ENCODE measurements around the gene GON7.
A peak's percentile ranks its signal among the peaks of the same experiment; 100 is the strongest.

Gene GON7

GRCh38 chr14:93206793-93207467 lies at the start of gene GON7, which contains the start of gene UBR7:
Gene GON7 (minus strand): TSS chr14:93207065. CDS start chr14:93207037, 28 bp downstream.
Gene UBR7 (plus strand): TSS chr14:93207256. CDS start chr14:93207292, 36 bp downstream.
- TF ChIP-seq CTCF (IDR thresholded peaks at IDR 0.05) = peak; percentile 42
- Histone ChIP-seq H3K4me2 (ENCODE audit: low read length) (peak within 1 kb of the TSS; percentile 79), H3K27ac (peak within 1 kb of the TSS; percentile 77), H3K79me2 (peaks cover 5% of the 10 kb centered on the region), H3K4me3 (ENCODE audit: low read depth, low read length) (peak within 1 kb of the TSS; percentile 80), H3K4me1 (no peaks in the 10 kb centered on the region), H3K36me3 (ENCODE audit: control insufficient read depth, insufficient read depth, low read length) (no peaks in the 10 kb centered on the region), H3K9me3 (ENCODE audit: control insufficient read depth, low read length) (no peaks in the 10 kb centered on the region), H3K27me3 (ENCODE audit: control insufficient read depth, insufficient read depth, low read length) (no peaks in the 10 kb centered on the region), H2AFZ (peak within 1 kb of the TSS; percentile 92), H3K9ac (peak within 1 kb of the TSS; percentile 32)

GRCh38 chr14:93249128-93249831 lies 42.4 kb upstream of the GON7 start:
- no peaks in the 10 kb centered on the region for H3K79me2 ChIP-seq
- H3K4me1 ChIP-seq = no peaks in the 10 kb centered on the region
- H3K27ac ChIP-seq = no peak overlapping the region
- peak overlapping the region; percentile 15 for H3K4me2 ChIP-seq (ENCODE audit: low read length)
- H3K36me3 ChIP-seq (ENCODE audit: control insufficient read depth, insufficient read depth, low read length) = no peaks in the 10 kb centered on the region
- no peak overlapping the region for H3K9ac ChIP-seq
- TF ChIP-seq CTCF (IDR thresholded peaks at IDR 0.05) = no peak
- H3K9me3 ChIP-seq (ENCODE audit: control insufficient read depth, low read length) = no peaks in the 10 kb centered on the region
- H3K4me3 ChIP-seq (ENCODE audit: low read depth, low read length) = peak overlapping the region; percentile 30
- H2AFZ ChIP-seq = no peak overlapping the region
- no peaks in the 10 kb centered on the region for H3K27me3 ChIP-seq (ENCODE audit: control insufficient read depth, insufficient read depth, low read length)

GRCh38 chr14:93246534-93246933 lies 39.7 kb upstream of the GON7 start:
- Histone ChIP-seq H2AFZ (no peak overlapping the region), H3K4me3 (ENCODE audit: low read depth, low read length) (no peak overlapping the region), H3K27me3 (ENCODE audit: control insufficient read depth, insufficient read depth, low read length) (no peaks in the 10 kb centered on the region), H3K4me1 (no peaks in the 10 kb centered on the region), H3K9me3 (ENCODE audit: control insufficient read depth, low read length) (no peaks in the 10 kb centered on the region), H3K4me2 (ENCODE audit: low read length) (no peak overlapping the region), H3K36me3 (ENCODE audit: control insufficient read depth, insufficient read depth, low read length) (no peaks in the 10 kb centered on the region), H3K9ac (no peak overlapping the region), H3K79me2 (no peaks in the 10 kb centered on the region), H3K27ac (no peak overlapping the region)
- no peak for TF ChIP-seq CTCF (IDR thresholded peaks at IDR 0.05)

- no peaks in the 10 kb centered on the region for H3K4me1 ChIP-seq
- TF ChIP-seq CTCF (IDR thresholded peaks at IDR 0.05) = no peak
- no peaks in the 10 kb centered on the region for H3K9me3 ChIP-seq (ENCODE audit: control insufficient read depth, low read length)
- no peak overlapping the region for H3K27ac ChIP-seq
- H2AFZ ChIP-seq = no peak overlapping the region
- H3K79me2 ChIP-seq = no peaks in the 10 kb centered on the region
- H3K27me3 ChIP-seq (ENCODE audit: control insufficient read depth, insufficient read depth, low read length) = no peaks in the 10 kb centered on the region
- no peak overlapping the region for H3K9ac ChIP-seq
- no peak overlapping the region for H3K4me3 ChIP-seq (ENCODE audit: low read depth, low read length)
- no peaks in the 10 kb centered on the region for H3K36me3 ChIP-seq (ENCODE audit: control insufficient read depth, insufficient read depth, low read length)
- H3K4me2 ChIP-seq (ENCODE audit: low read length) = no peak overlapping the region
Measured at GRCh38 chr14:93245764-93246420, 39.0 kb upstream of the GON7 start.

Measured in parathyroid adenoma (tissue), 2 donors.